H1 (cell line): ENCODE results near the gene SEPTIN5. TPM values are rescaled to one million over a fixed set of nuclear protein-coding genes. Genes with fewer than 3 reads are reported as not detected.

Experiments
- CTCF ChIA-PET: fragments of 300-600 bp; sonication (Branson Sonifier 250); formaldehyde crosslinking; loops from one replicate; lab custom pipeline; 2021; ENCODE audit not compliant: partially characterized antibody; lab: Charles Lee
- POLR2A ChIA-PET: fragments of 300-600 bp; sonication (Branson Sonifier 250); formaldehyde crosslinking; loops from one replicate; lab custom pipeline; 2021; ENCODE audit warnings: inconsistent platforms; ENCODE audit not compliant: partially characterized antibody; lab: Charles Lee
- DNase-seq, 2 experiments: peaks; one replicate each; pipeline versions ENCODE4 v3.0.0 to v3.0.0-alpha.2; 2010 to 2022; ENCODE audit warnings: low spot score in 2 of 2, low read depth in 1 of 2, mixed read lengths in 1 of 2
- FAIRE-seq: peaks from 2 replicates; lab custom pipeline; 2011; peaks lifted over from hg19 to GRCh38; lab: Jason Lieb, UNC
- H2AFZ ChIP-seq: 2 replicates; pipeline ENCODE4 v1.8.1; 2012; ENCODE audit warnings: low read length, inconsistent platforms
- H2AK5ac ChIP-seq: 2 replicates; pipeline ENCODE4 v1.6.1; 2013; ENCODE audit warnings: low read depth, low read length
- H2BK120ac ChIP-seq: replicated peaks from 2 replicates; pipeline ENCODE3; 2013; ENCODE audit warnings: low read depth, low read length, inconsistent platforms
- H2BK12ac ChIP-seq: 2 replicates; pipeline ENCODE4 v1.6.1; 2013; ENCODE audit warnings: low read depth, low read length
- H2BK15ac ChIP-seq: 2 replicates; pipeline ENCODE4 v1.6.1; 2013; ENCODE audit warnings: low read length
- H2BK20ac ChIP-seq: 2 replicates; pipeline ENCODE4 v1.6.1; 2013; ENCODE audit warnings: low read length
- H2BK5ac ChIP-seq: 2 replicates; pipeline ENCODE4 v1.6.1; 2013; ENCODE audit warnings: low read depth, low read length
- H3K14ac ChIP-seq: 2 replicates; pipeline ENCODE4 v1.6.1; 2013; ENCODE audit warnings: inconsistent platforms; ENCODE audit not compliant: insufficient read length
- H3K18ac ChIP-seq: 2 replicates; pipeline ENCODE4 v1.6.1; 2013; ENCODE audit warnings: low read length; ENCODE audit errors: extremely low read depth
- H3K23ac ChIP-seq: 2 replicates; pipeline ENCODE4 v1.6.1; 2013; ENCODE audit warnings: inconsistent platforms; ENCODE audit not compliant: insufficient read length
- H3K23me2 ChIP-seq: 2 replicates; pipeline ENCODE4 v1.6.1; 2013; ENCODE audit warnings: low read depth, low read length
- H3K27ac ChIP-seq: 2 replicates; pipeline ENCODE4 v1.6.1; 2011; ENCODE audit warnings: low read depth, low read length, inconsistent platforms
- H3K27me3 ChIP-seq, 4 experiments: replicated peaks in 1 of 4; 1 replicate in 1 of 4; 2 replicates in 3 of 4; pipeline versions ENCODE4 v1.6.1 to v1.8.1; 2011 to 2013; ENCODE audit warnings: low read length in 3 of 4, mild to moderate bottlenecking in 3 of 4, inconsistent platforms in 2 of 4, mixed read lengths in 2 of 4, moderate library complexity in 1 of 4; ENCODE audit not compliant: control insufficient read depth in 3 of 4, insufficient read depth in 3 of 4; ENCODE audit errors: extremely low read depth in 1 of 4
- H3K36me3 ChIP-seq, 4 experiments: 2 replicates each; pipeline versions ENCODE4 v1.6.1 to v1.8.1; 2011 to 2013; ENCODE audit warnings: mild to moderate bottlenecking in 4 of 4, low read length in 3 of 4, moderate library complexity in 2 of 4, control low read depth in 1 of 4, inconsistent platforms in 1 of 4; ENCODE audit not compliant: insufficient read depth in 4 of 4, control insufficient read depth in 2 of 4
- H3K4ac ChIP-seq: replicated peaks from 2 replicates; pipeline ENCODE3; 2013; ENCODE audit warnings: low read length, low read depth, mixed read lengths, inconsistent platforms; ENCODE audit not compliant: insufficient read length
- H3K4me1 ChIP-seq, 4 experiments: replicated peaks in 1 of 4; 1 replicate in 1 of 4; 2 replicates in 3 of 4; pipeline versions ENCODE4 v1.6.1 to v1.8.1; 2011 to 2013; ENCODE audit warnings: low read length in 3 of 4, inconsistent platforms in 2 of 4, mixed read lengths in 1 of 4; ENCODE audit not compliant: insufficient read depth in 4 of 4, control insufficient read depth in 3 of 4
- H3K4me2 ChIP-seq, 2 experiments: 2 replicates each; pipeline versions ENCODE4 v1.6.1 to v1.8.1; 2011 to 2013; ENCODE audit warnings: low read depth in 2 of 2, low read length in 2 of 2, control low read depth in 1 of 2, inconsistent platforms in 1 of 2, mild to moderate bottlenecking in 1 of 2; ENCODE audit not compliant: insufficient read depth in 1 of 2
- H3K4me3 ChIP-seq, 4 experiments: fragments of 200-600, 300-600 bp in 1 of 4; sonication (generic), shearing (Covaris generic), sonication (Bioruptor Twin) in 1 of 4; 2 replicates each; pipeline versions ENCODE4 v1.5.1 to v1.8.1; 2011 to 2016; ENCODE audit warnings: low read length in 4 of 4, low read depth in 3 of 4, control low read depth in 2 of 4, inconsistent platforms in 2 of 4, mild to moderate bottlenecking in 2 of 4, mixed read lengths in 1 of 4, moderate library complexity in 1 of 4; ENCODE audit not compliant: insufficient read depth in 2 of 4; ENCODE audit errors: extremely low read depth in 1 of 4
- H3K56ac ChIP-seq: replicated peaks from 2 replicates; pipeline ENCODE3; 2013; ENCODE audit warnings: low read depth, mild to moderate bottlenecking, mixed read lengths, low read length, inconsistent platforms; ENCODE audit not compliant: insufficient read length
- H3K79me1 ChIP-seq: 2 replicates; pipeline ENCODE4 v1.6.1; 2013; ENCODE audit warnings: low read depth, low read length, control low read depth
- H3K79me2 ChIP-seq, 2 experiments: 2 replicates each; pipeline versions ENCODE4 v1.6.1 to v1.8.1; 2012 to 2013; ENCODE audit warnings: low read length in 2 of 2, mild to moderate bottlenecking in 2 of 2, inconsistent platforms in 1 of 2; ENCODE audit not compliant: insufficient read depth in 2 of 2, control insufficient read depth in 1 of 2
- H3K9ac ChIP-seq, 4 experiments: replicated peaks in 1 of 4; 1 replicate in 1 of 4; 2 replicates in 3 of 4; pipeline versions ENCODE4 v1.6.1 to v1.8.1; 2011 to 2013; ENCODE audit warnings: low read depth in 3 of 4, low read length in 3 of 4, control low read depth in 2 of 4, mild to moderate bottlenecking in 2 of 4, moderate library complexity in 2 of 4, inconsistent platforms in 1 of 4; ENCODE audit errors: extremely low read depth in 1 of 4
- H3K9me3 ChIP-seq, 2 experiments: 2 replicates each; pipeline versions ENCODE4 v1.6.1 to v1.8.1; 2012 to 2013; ENCODE audit warnings: mild to moderate bottlenecking in 2 of 2, moderate library complexity in 2 of 2, control low read depth in 1 of 2, inconsistent platforms in 1 of 2, low read depth in 1 of 2, low read length in 1 of 2, mixed read lengths in 1 of 2; ENCODE audit not compliant: insufficient read depth in 2 of 2
- H4K20me1 ChIP-seq, 2 experiments: replicated peaks in 1 of 2; 2 replicates each; pipeline versions ENCODE3 to v1.8.1; 2011 to 2013; ENCODE audit warnings: inconsistent platforms in 2 of 2, low read length in 2 of 2, mild to moderate bottlenecking in 1 of 2; ENCODE audit not compliant: insufficient read depth in 2 of 2, control insufficient read depth in 1 of 2
- H4K5ac ChIP-seq: 2 replicates; pipeline ENCODE4 v1.6.1; 2013; ENCODE audit warnings: low read length, low read depth, mixed read lengths, inconsistent platforms; ENCODE audit not compliant: insufficient read length
- H4K8ac ChIP-seq: 2 replicates; pipeline ENCODE4 v1.8.0; 2013; ENCODE audit warnings: mild to moderate bottlenecking, moderate library complexity, low read length, inconsistent platforms; ENCODE audit not compliant: insufficient read depth; ENCODE audit errors: extremely low read depth
- H4K91ac ChIP-seq: replicated peaks from 2 replicates; pipeline ENCODE3; 2013; ENCODE audit warnings: low read length, mixed read lengths, inconsistent platforms; ENCODE audit not compliant: insufficient read length
- CHD2 ChIP-seq: IDR thresholded peaks from 2 replicates; pipeline ENCODE4 v1.6.1; 2012; ENCODE audit warnings: low read length, improper control_type of control experiment
- FOSL1 ChIP-seq: IDR thresholded peaks from 2 replicates; pipeline ENCODE4 v1.6.1; 2011; ENCODE audit warnings: mild to moderate bottlenecking, low read depth, low read length, moderate library complexity; ENCODE audit not compliant: insufficient read depth
- HDAC2 ChIP-seq, 2 experiments: fragments of 300-600 bp in 1 of 2; sonication (generic) in 1 of 2; IDR thresholded peaks; 2 replicates each; pipeline ENCODE4 v1.6.1; 2011 to 2012; ENCODE audit warnings: low read depth in 2 of 2, low read length in 2 of 2, mild to moderate bottlenecking in 2 of 2, moderate library complexity in 2 of 2, borderline replicate concordance in 1 of 2, inconsistent platforms in 1 of 2
- JUND ChIP-seq: IDR thresholded peaks from 2 replicates; pipeline ENCODE4 v1.6.1; 2011; ENCODE audit warnings: mild to moderate bottlenecking, improper control_type of control experiment, low read length
- KDM4A ChIP-seq: IDR thresholded peaks from one replicate; pipeline ENCODE4 v1.7.1; 2012; ENCODE audit warnings: low read depth, mild to moderate bottlenecking, moderate library complexity, low read length, inconsistent platforms; ENCODE audit not compliant: severe bottlenecking
- NANOG ChIP-seq: IDR thresholded peaks from 2 replicates; pipeline ENCODE4 v1.6.1; 2011; ENCODE audit warnings: low read length, low read depth, mild to moderate bottlenecking, inconsistent platforms; ENCODE audit not compliant: insufficient read depth, poor library complexity, severe bottlenecking
- PHF8 ChIP-seq: fragments of 200-600 bp; sonication (generic); conservative IDR thresholded peaks from 2 replicates; pipeline ENCODE4 v1.7.1; 2012; ENCODE audit warnings: low read depth, mild to moderate bottlenecking, inconsistent platforms, low read length, moderate library complexity
- RAD21 ChIP-seq, 2 experiments: IDR thresholded peaks in 1 of 2; conservative IDR thresholded peaks in 1 of 2; 2 replicates each; pipeline ENCODE4 v1.6.1; 2011; ENCODE audit warnings: low read depth in 2 of 2, low read length in 2 of 2, improper control_type of control experiment in 1 of 2, inconsistent platforms in 1 of 2, mild to moderate bottlenecking in 1 of 2, moderate library complexity in 1 of 2
- TAF7 ChIP-seq: optimal IDR thresholded peaks from 2 replicates; pipeline ENCODE3; 2011; ENCODE audit warnings: low read depth, mild to moderate bottlenecking, inconsistent platforms, low read length, moderate library complexity, borderline replicate concordance
- TEAD4 ChIP-seq: IDR thresholded peaks from 2 replicates; pipeline ENCODE4 v1.6.1; 2012; ENCODE audit warnings: low read depth, low read length, inconsistent platforms, mixed read lengths
- ZNF274 ChIP-seq: IDR thresholded peaks from 2 replicates; pipeline ENCODE4 v1.7.0; 2012; ENCODE audit warnings: low read length, borderline replicate concordance; ENCODE audit errors: extremely low read depth
- WGBS, 2 experiments: shearing (Covaris generic) in 1 of 2; methylation state at CpG; one replicate each; pipeline versions ENCODE4 v1.1.6 to v1.1.7; 2013 to 2015; ENCODE audit warnings: low lambda C conversion rate in 2 of 2, mixed read lengths in 2 of 2, inconsistent platforms in 1 of 2, low coverage in 1 of 2, missing lambda C conversion rate in 1 of 2; ENCODE audit not compliant: insufficient replicate concordance in 2 of 2, insufficient coverage in 1 of 2, insufficient read length in 1 of 2; ENCODE audit errors: extremely low coverage in 1 of 2, missing lambda C conversion rate in 1 of 2; 5-methylcytosine and 5-hydroxymethylcytosine counted together
- polyA plus RNA-seq, 7 experiments: library from polyadenylated mRNA; depleted of rRNA in 3 of 7; stranded (reverse) in 5 of 7; unstranded in 2 of 7; fragments of >200 nt in 5 of 7; fragments of 200-250 nt in 2 of 7; gene quantifications; 1 replicate in 5 of 7; 2 replicates in 1 of 7; 4 replicates in 1 of 7; pipeline versions ENCODE4 v1.2.1 to v1.2.3, GENCODE V29; 2011 to 2013; ENCODE audit warnings: missing spikeins in 2 of 7, mixed read lengths in 2 of 7
- total RNA-seq: library from RNA; stranded (reverse); fragmentation: NEBNext Ultra II Directional; extraction: Animal tissue kit (Norgen Biotek cat#: 25700); gene quantifications from 2 replicates; pipeline ENCODE4 v1.2.1, GENCODE V29; 2021

The SEPTIN5 gene
- total and polyA plus RNA-seq, 2 of the 8 experiments (the other 6 are each of a cell fraction or from before 2014, with no cell fraction given), result 6.0 to 8.6 TPM

DNA sequence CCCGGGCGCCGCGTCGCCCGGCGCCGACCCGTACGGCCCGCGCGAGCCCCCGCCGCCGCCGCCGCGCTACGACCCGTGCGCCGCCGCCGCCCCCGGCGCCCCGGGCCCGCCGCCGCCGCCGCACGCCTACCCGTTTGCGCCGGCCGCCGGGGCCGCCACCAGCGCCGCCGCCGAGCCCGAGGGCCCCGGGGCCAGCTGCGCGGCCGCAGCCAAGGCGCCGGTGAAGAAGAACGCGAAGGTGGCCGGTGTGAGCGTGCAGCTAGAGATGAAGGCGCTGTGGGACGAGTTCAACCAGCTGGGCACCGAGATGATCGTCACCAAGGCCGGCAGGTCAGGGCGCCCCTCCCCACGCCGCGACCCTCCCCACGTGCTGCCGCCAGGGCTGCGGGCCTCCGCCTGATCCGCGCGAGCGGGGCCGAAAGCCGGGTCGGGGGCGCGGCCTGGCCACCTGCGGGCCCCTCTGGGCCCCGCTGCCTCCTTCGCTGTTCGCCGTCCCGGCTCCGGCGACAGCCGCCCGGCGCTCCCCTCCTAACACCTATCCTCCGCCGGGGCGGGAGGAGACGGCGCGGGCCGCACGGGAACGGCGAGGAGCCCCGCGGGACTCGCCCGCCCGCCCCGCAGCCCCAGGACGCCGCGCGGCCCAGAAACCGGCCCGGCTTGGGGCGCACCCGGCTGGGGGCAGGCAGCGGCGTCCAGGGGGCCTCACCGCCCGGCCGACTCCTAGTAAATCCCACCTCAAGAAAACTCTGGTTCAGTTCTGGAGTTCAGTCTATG, 46.8 kb downstream of the SEPTIN5 start:
- Histone ChIP-seq H3K14ac (no peak overlapping the region), H3K9ac (no peak overlapping the region), H3K4me2 (peak overlapping the region; percentile 40 to 55), H2AK5ac (no peak overlapping the region), H3K27me3 (peaks cover 89 to 97% (median 95%) of the 10 kb centered on the region in 4 experiments), H2BK5ac (no peak overlapping the region), H4K5ac (no peak overlapping the region), H3K4ac (no peak overlapping the region), H2BK12ac (peak overlapping the region; percentile 75; the same call in 1 of the 2 replicates), H3K4me3 (peak overlapping the region in 1 of 4 experiments; percentile 42; a peak in 2 of 8 replicates), H3K4me1 (peaks cover 0 to 61% (median 34%) of the 10 kb centered on the region in 4 experiments; a peak in 5 of 7 replicates), H4K8ac (no peak overlapping the region), H2AFZ (no peak overlapping the region), H3K9me3 (no peaks in the 10 kb centered on the region), H3K79me2 (no peaks in the 10 kb centered on the region), H3K27ac (no peak overlapping the region), H3K79me1 (no peaks in the 10 kb centered on the region), H3K18ac (no peak overlapping the region), H3K23me2 (peaks cover 4% of the 10 kb centered on the region; the same call in 1 of the 2 replicates), H4K91ac (no peak overlapping the region), H4K20me1 (peaks cover 24 to 47% of the 10 kb centered on the region in 2 experiments), H3K36me3 (peaks cover 0 to 20% (median 0%) of the 10 kb centered on the region in 4 experiments; a peak in 1 of 8 replicates), H3K56ac (no peak overlapping the region), H2BK15ac (0 out of 2 replicates have a peak overlapping the region, but pooled peaks have one; percentile 88), H2BK120ac (no peak overlapping the region), H2BK20ac (no peak overlapping the region), H3K23ac (no peak overlapping the region)
- no peak for DNase-seq
- WGBS, 2 experiments, result 5% methylated on average over 53 of the region's 117 CpGs; no CpG with 5 or more reads in 1 of the 2 experiments
- CTCF ChIA-PET, result interaction anchor here (2.0 to 5.6 kb wide), 4 partner anchors 7 to 150 kb away, joined by 5 to 48 read pairs (median 32); no protein-coding TSS in a partner anchor
- FAIRE-seq, result no peak
- POLR2A ChIA-PET, result no interaction called here
- TF ChIP-seq FOSL1 (no peak), JUND (no peak), PHF8 (no peak), NANOG (no peak), KDM4A (peak; percentile 38), RAD21 (IDR thresholded peaks at IDR 0.05 in 1 of 2, conservative IDR thresholded peaks at IDR 0.05 in 1 of 2; ENCODE audit: low read depth in 2 of 2, low read length in 2 of 2) (no peak), TEAD4 (no peak), ZNF274 (no peak), HDAC2 (IDR thresholded peaks at IDR 0.05; ENCODE audit: borderline replicate concordance in 1 of 2, low read depth in 2 of 2, low read length in 2 of 2) (no peak), TAF7 (no peak), CHD2 (no peak)
